Neural cell (in vitro differentiated cells): ENCODE data around the gene FHIT.

ENCODE experiments used
- EP300 ChIP-seq: fragments of 450-650 bp; conservative IDR thresholded peaks from 2 replicates; pipeline ENCODE4 v1.6.1; 2014; ENCODE audit warnings: antibody characterized with exemption, mild to moderate bottlenecking, moderate library complexity; ENCODE audit not compliant: poor library complexity, severe bottlenecking
- POLR2AphosphoS5 ChIP-seq: IDR thresholded peaks from 2 replicates; pipeline ENCODE4 v1.6.1; 2012
- RAD21 ChIP-seq: fragments of 450-650 bp; conservative IDR thresholded peaks from 2 replicates; pipeline ENCODE4 v1.6.1; 2014; ENCODE audit warnings: antibody characterized with exemption, mild to moderate bottlenecking, moderate library complexity
- TF ChIP-seq, protein P1 (sequence below): fragments of 450-650 bp; IDR thresholded peaks from 2 replicates; pipeline ENCODE4 v1.5.1; 2014; ENCODE audit warnings: antibody characterized with exemption, mild to moderate bottlenecking, moderate library complexity; ENCODE audit not compliant: poor library complexity, severe bottlenecking
- TF ChIP-seq, protein P2 (sequence below): IDR thresholded peaks from 2 replicates; pipeline ENCODE4 v1.6.1; 2012; ENCODE audit warnings: borderline replicate concordance

DNA sequence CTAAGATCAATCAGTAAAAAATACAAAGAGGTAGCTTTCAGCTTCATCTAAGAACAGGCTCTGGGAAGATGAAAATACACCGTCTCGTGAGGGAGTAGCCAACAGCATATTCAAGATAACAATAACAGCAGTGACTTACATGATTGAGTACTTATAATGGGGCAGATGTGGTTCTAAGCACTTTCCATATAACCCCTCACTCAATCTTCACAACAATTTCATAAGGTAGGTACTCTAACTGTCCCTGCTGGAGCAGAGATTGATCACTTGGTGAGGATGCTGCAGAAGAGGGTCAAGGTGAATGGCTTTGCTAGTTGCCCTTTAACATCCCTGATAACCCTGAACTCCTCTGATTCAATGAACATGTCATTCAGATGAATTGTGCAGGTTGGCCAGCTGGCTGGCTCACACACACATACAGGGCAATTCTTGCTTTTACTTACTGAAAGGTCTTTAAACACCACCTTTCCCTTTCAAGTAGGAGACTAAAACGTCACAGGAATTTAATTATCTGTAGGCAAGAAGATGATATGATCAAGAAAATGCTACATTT lies 1217.3 kb downstream of the FHIT start:
- TF ChIP-seq, protein P1, sequence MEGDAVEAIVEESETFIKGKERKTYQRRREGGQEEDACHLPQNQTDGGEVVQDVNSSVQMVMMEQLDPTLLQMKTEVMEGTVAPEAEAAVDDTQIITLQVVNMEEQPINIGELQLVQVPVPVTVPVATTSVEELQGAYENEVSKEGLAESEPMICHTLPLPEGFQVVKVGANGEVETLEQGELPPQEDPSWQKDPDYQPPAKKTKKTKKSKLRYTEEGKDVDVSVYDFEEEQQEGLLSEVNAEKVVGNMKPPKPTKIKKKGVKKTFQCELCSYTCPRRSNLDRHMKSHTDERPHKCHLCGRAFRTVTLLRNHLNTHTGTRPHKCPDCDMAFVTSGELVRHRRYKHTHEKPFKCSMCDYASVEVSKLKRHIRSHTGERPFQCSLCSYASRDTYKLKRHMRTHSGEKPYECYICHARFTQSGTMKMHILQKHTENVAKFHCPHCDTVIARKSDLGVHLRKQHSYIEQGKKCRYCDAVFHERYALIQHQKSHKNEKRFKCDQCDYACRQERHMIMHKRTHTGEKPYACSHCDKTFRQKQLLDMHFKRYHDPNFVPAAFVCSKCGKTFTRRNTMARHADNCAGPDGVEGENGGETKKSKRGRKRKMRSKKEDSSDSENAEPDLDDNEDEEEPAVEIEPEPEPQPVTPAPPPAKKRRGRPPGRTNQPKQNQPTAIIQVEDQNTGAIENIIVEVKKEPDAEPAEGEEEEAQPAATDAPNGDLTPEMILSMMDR = no peak
- TF ChIP-seq POLR2AphosphoS5 = no peak
- no peak for TF ChIP-seq EP300
- no peak for TF ChIP-seq RAD21
- TF ChIP-seq, protein P2, sequence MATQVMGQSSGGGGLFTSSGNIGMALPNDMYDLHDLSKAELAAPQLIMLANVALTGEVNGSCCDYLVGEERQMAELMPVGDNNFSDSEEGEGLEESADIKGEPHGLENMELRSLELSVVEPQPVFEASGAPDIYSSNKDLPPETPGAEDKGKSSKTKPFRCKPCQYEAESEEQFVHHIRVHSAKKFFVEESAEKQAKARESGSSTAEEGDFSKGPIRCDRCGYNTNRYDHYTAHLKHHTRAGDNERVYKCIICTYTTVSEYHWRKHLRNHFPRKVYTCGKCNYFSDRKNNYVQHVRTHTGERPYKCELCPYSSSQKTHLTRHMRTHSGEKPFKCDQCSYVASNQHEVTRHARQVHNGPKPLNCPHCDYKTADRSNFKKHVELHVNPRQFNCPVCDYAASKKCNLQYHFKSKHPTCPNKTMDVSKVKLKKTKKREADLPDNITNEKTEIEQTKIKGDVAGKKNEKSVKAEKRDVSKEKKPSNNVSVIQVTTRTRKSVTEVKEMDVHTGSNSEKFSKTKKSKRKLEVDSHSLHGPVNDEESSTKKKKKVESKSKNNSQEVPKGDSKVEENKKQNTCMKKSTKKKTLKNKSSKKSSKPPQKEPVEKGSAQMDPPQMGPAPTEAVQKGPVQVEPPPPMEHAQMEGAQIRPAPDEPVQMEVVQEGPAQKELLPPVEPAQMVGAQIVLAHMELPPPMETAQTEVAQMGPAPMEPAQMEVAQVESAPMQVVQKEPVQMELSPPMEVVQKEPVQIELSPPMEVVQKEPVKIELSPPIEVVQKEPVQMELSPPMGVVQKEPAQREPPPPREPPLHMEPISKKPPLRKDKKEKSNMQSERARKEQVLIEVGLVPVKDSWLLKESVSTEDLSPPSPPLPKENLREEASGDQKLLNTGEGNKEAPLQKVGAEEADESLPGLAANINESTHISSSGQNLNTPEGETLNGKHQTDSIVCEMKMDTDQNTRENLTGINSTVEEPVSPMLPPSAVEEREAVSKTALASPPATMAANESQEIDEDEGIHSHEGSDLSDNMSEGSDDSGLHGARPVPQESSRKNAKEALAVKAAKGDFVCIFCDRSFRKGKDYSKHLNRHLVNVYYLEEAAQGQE = no peak
